H1 (cell line): ENCODE data around the gene ANKRD2. TPM values are rescaled to one million over a fixed set of nuclear protein-coding genes. Genes with fewer than 3 reads are reported as not detected.

Source experiments
- CTCF ChIA-PET: fragments of 300-600 bp; sonication (Branson Sonifier 250); formaldehyde crosslinking; loops from one replicate; lab custom pipeline; 2021; ENCODE audit not compliant: partially characterized antibody; lab: Charles Lee
- POLR2A ChIA-PET: fragments of 300-600 bp; sonication (Branson Sonifier 250); formaldehyde crosslinking; loops from one replicate; lab custom pipeline; 2021; ENCODE audit warnings: inconsistent platforms; ENCODE audit not compliant: partially characterized antibody; lab: Charles Lee
- DNase-seq, 2 experiments: peaks; one replicate each; pipeline versions ENCODE4 v3.0.0 to v3.0.0-alpha.2; 2010 to 2022; ENCODE audit warnings: low spot score in 2 of 2, low read depth in 1 of 2, mixed read lengths in 1 of 2
- FAIRE-seq: peaks from 2 replicates; lab custom pipeline; 2011; peaks lifted over from hg19 to GRCh38; lab: Jason Lieb, UNC
- H2AFZ ChIP-seq: 2 replicates; pipeline ENCODE4 v1.8.1; 2012; ENCODE audit warnings: low read length, inconsistent platforms
- H2AK5ac ChIP-seq: 2 replicates; pipeline ENCODE4 v1.6.1; 2013; ENCODE audit warnings: low read depth, low read length
- H2BK120ac ChIP-seq: replicated peaks from 2 replicates; pipeline ENCODE3; 2013; ENCODE audit warnings: low read depth, low read length, inconsistent platforms
- H2BK12ac ChIP-seq: 2 replicates; pipeline ENCODE4 v1.6.1; 2013; ENCODE audit warnings: low read depth, low read length
- H2BK15ac ChIP-seq: 2 replicates; pipeline ENCODE4 v1.6.1; 2013; ENCODE audit warnings: low read length
- H2BK20ac ChIP-seq: 2 replicates; pipeline ENCODE4 v1.6.1; 2013; ENCODE audit warnings: low read length
- H2BK5ac ChIP-seq: 2 replicates; pipeline ENCODE4 v1.6.1; 2013; ENCODE audit warnings: low read depth, low read length
- H3K14ac ChIP-seq: 2 replicates; pipeline ENCODE4 v1.6.1; 2013; ENCODE audit warnings: inconsistent platforms; ENCODE audit not compliant: insufficient read length
- H3K18ac ChIP-seq: 2 replicates; pipeline ENCODE4 v1.6.1; 2013; ENCODE audit warnings: low read length; ENCODE audit errors: extremely low read depth
- H3K23ac ChIP-seq: 2 replicates; pipeline ENCODE4 v1.6.1; 2013; ENCODE audit warnings: inconsistent platforms; ENCODE audit not compliant: insufficient read length
- H3K23me2 ChIP-seq: 2 replicates; pipeline ENCODE4 v1.6.1; 2013; ENCODE audit warnings: low read depth, low read length
- H3K27ac ChIP-seq: 2 replicates; pipeline ENCODE4 v1.6.1; 2011; ENCODE audit warnings: low read depth, low read length, inconsistent platforms
- H3K27me3 ChIP-seq, 4 experiments: replicated peaks in 1 of 4; 1 replicate in 1 of 4; 2 replicates in 3 of 4; pipeline versions ENCODE4 v1.6.1 to v1.8.1; 2011 to 2013; ENCODE audit warnings: low read length in 3 of 4, mild to moderate bottlenecking in 3 of 4, inconsistent platforms in 2 of 4, mixed read lengths in 2 of 4, moderate library complexity in 1 of 4; ENCODE audit not compliant: control insufficient read depth in 3 of 4, insufficient read depth in 3 of 4; ENCODE audit errors: extremely low read depth in 1 of 4
- H3K36me3 ChIP-seq, 4 experiments: 2 replicates each; pipeline versions ENCODE4 v1.6.1 to v1.8.1; 2011 to 2013; ENCODE audit warnings: mild to moderate bottlenecking in 4 of 4, low read length in 3 of 4, moderate library complexity in 2 of 4, control low read depth in 1 of 4, inconsistent platforms in 1 of 4; ENCODE audit not compliant: insufficient read depth in 4 of 4, control insufficient read depth in 2 of 4
- H3K4ac ChIP-seq: replicated peaks from 2 replicates; pipeline ENCODE3; 2013; ENCODE audit warnings: low read length, low read depth, mixed read lengths, inconsistent platforms; ENCODE audit not compliant: insufficient read length
- H3K4me1 ChIP-seq, 4 experiments: replicated peaks in 1 of 4; 1 replicate in 1 of 4; 2 replicates in 3 of 4; pipeline versions ENCODE4 v1.6.1 to v1.8.1; 2011 to 2013; ENCODE audit warnings: low read length in 3 of 4, inconsistent platforms in 2 of 4, mixed read lengths in 1 of 4; ENCODE audit not compliant: insufficient read depth in 4 of 4, control insufficient read depth in 3 of 4
- H3K4me2 ChIP-seq, 2 experiments: 2 replicates each; pipeline versions ENCODE4 v1.6.1 to v1.8.1; 2011 to 2013; ENCODE audit warnings: low read depth in 2 of 2, low read length in 2 of 2, control low read depth in 1 of 2, inconsistent platforms in 1 of 2, mild to moderate bottlenecking in 1 of 2; ENCODE audit not compliant: insufficient read depth in 1 of 2
- H3K4me3 ChIP-seq, 4 experiments: fragments of 200-600, 300-600 bp in 1 of 4; sonication (generic), shearing (Covaris generic), sonication (Bioruptor Twin) in 1 of 4; 2 replicates each; pipeline versions ENCODE4 v1.5.1 to v1.8.1; 2011 to 2016; ENCODE audit warnings: low read length in 4 of 4, low read depth in 3 of 4, control low read depth in 2 of 4, inconsistent platforms in 2 of 4, mild to moderate bottlenecking in 2 of 4, mixed read lengths in 1 of 4, moderate library complexity in 1 of 4; ENCODE audit not compliant: insufficient read depth in 2 of 4; ENCODE audit errors: extremely low read depth in 1 of 4
- H3K56ac ChIP-seq: replicated peaks from 2 replicates; pipeline ENCODE3; 2013; ENCODE audit warnings: low read depth, mild to moderate bottlenecking, mixed read lengths, low read length, inconsistent platforms; ENCODE audit not compliant: insufficient read length
- H3K79me1 ChIP-seq: 2 replicates; pipeline ENCODE4 v1.6.1; 2013; ENCODE audit warnings: low read depth, low read length, control low read depth
- H3K79me2 ChIP-seq, 2 experiments: 2 replicates each; pipeline versions ENCODE4 v1.6.1 to v1.8.1; 2012 to 2013; ENCODE audit warnings: low read length in 2 of 2, mild to moderate bottlenecking in 2 of 2, inconsistent platforms in 1 of 2; ENCODE audit not compliant: insufficient read depth in 2 of 2, control insufficient read depth in 1 of 2
- H3K9ac ChIP-seq, 4 experiments: replicated peaks in 1 of 4; 1 replicate in 1 of 4; 2 replicates in 3 of 4; pipeline versions ENCODE4 v1.6.1 to v1.8.1; 2011 to 2013; ENCODE audit warnings: low read depth in 3 of 4, low read length in 3 of 4, control low read depth in 2 of 4, mild to moderate bottlenecking in 2 of 4, moderate library complexity in 2 of 4, inconsistent platforms in 1 of 4; ENCODE audit errors: extremely low read depth in 1 of 4
- H3K9me3 ChIP-seq, 2 experiments: 2 replicates each; pipeline versions ENCODE4 v1.6.1 to v1.8.1; 2012 to 2013; ENCODE audit warnings: mild to moderate bottlenecking in 2 of 2, moderate library complexity in 2 of 2, control low read depth in 1 of 2, inconsistent platforms in 1 of 2, low read depth in 1 of 2, low read length in 1 of 2, mixed read lengths in 1 of 2; ENCODE audit not compliant: insufficient read depth in 2 of 2
- H4K20me1 ChIP-seq, 2 experiments: replicated peaks in 1 of 2; 2 replicates each; pipeline versions ENCODE3 to v1.8.1; 2011 to 2013; ENCODE audit warnings: inconsistent platforms in 2 of 2, low read length in 2 of 2, mild to moderate bottlenecking in 1 of 2; ENCODE audit not compliant: insufficient read depth in 2 of 2, control insufficient read depth in 1 of 2
- H4K5ac ChIP-seq: 2 replicates; pipeline ENCODE4 v1.6.1; 2013; ENCODE audit warnings: low read length, low read depth, mixed read lengths, inconsistent platforms; ENCODE audit not compliant: insufficient read length
- H4K8ac ChIP-seq: 2 replicates; pipeline ENCODE4 v1.8.0; 2013; ENCODE audit warnings: mild to moderate bottlenecking, moderate library complexity, low read length, inconsistent platforms; ENCODE audit not compliant: insufficient read depth; ENCODE audit errors: extremely low read depth
- H4K91ac ChIP-seq: replicated peaks from 2 replicates; pipeline ENCODE3; 2013; ENCODE audit warnings: low read length, mixed read lengths, inconsistent platforms; ENCODE audit not compliant: insufficient read length
- CTCF ChIP-seq, 3 experiments: IDR thresholded peaks; 1 replicate in 2 of 3; 2 replicates in 1 of 3; pipeline versions ENCODE4 v1.5.1 to v1.6.1; 2011; ENCODE audit warnings: low read length in 3 of 3, mild to moderate bottlenecking in 3 of 3, inconsistent platforms in 2 of 3, low read depth in 1 of 3, moderate library complexity in 1 of 3; ENCODE audit not compliant: insufficient read depth in 1 of 3; ENCODE audit errors: control extremely low read depth in 1 of 3
- JUN ChIP-seq: IDR thresholded peaks from 2 replicates; pipeline ENCODE4 v1.6.1; 2011; ENCODE audit warnings: low read depth, mild to moderate bottlenecking, improper control_type of control experiment, low read length
- KDM1A ChIP-seq: fragments of 200-600, 300-600 bp; sonication (generic); IDR thresholded peaks from 2 replicates; pipeline ENCODE4 v1.7.1; 2016; ENCODE audit warnings: mild to moderate bottlenecking, low read length, borderline replicate concordance
- PHF8 ChIP-seq: fragments of 200-600 bp; sonication (generic); conservative IDR thresholded peaks from 2 replicates; pipeline ENCODE4 v1.7.1; 2012; ENCODE audit warnings: low read depth, mild to moderate bottlenecking, inconsistent platforms, low read length, moderate library complexity
- POLR2A ChIP-seq, 2 experiments: IDR thresholded peaks; 1 replicate in 1 of 2; 2 replicates in 1 of 2; pipeline ENCODE4 v1.6.1; 2011; ENCODE audit warnings: low read depth in 2 of 2, low read length in 2 of 2, mild to moderate bottlenecking in 2 of 2; ENCODE audit errors: control extremely low read depth in 1 of 2
- POLR2AphosphoS5 ChIP-seq: IDR thresholded peaks from 2 replicates; pipeline ENCODE4 v1.6.1; 2011; ENCODE audit warnings: low read depth, low read length
- RAD21 ChIP-seq, 2 experiments: IDR thresholded peaks in 1 of 2; conservative IDR thresholded peaks in 1 of 2; 2 replicates each; pipeline ENCODE4 v1.6.1; 2011; ENCODE audit warnings: low read depth in 2 of 2, low read length in 2 of 2, improper control_type of control experiment in 1 of 2, inconsistent platforms in 1 of 2, mild to moderate bottlenecking in 1 of 2, moderate library complexity in 1 of 2
- RNF2 ChIP-seq: fragments of 200-900, 300-1000 bp; sonication (generic); IDR thresholded peaks from 2 replicates; pipeline ENCODE4 v1.7.1; 2016; ENCODE audit warnings: borderline replicate concordance, low read depth, mild to moderate bottlenecking, antibody characterized with exemption, low read length; ENCODE audit not compliant: poor library complexity, severe bottlenecking; ENCODE audit errors: missing control alignments
- SIRT6 ChIP-seq: IDR thresholded peaks from one replicate; pipeline ENCODE4 v1.7.1; 2012; ENCODE audit warnings: low read length, inconsistent platforms
- TBP ChIP-seq: IDR thresholded peaks from 2 replicates; pipeline ENCODE4 v1.6.1; 2011; ENCODE audit warnings: low read depth, low read length, improper control_type of control experiment
- TEAD4 ChIP-seq: IDR thresholded peaks from 2 replicates; pipeline ENCODE4 v1.6.1; 2012; ENCODE audit warnings: low read depth, low read length, inconsistent platforms, mixed read lengths
- YY1 ChIP-seq: IDR thresholded peaks from 2 replicates; pipeline ENCODE4 v1.6.1; 2011; ENCODE audit warnings: low read depth, mild to moderate bottlenecking, low read length
- WGBS, 2 experiments: shearing (Covaris generic) in 1 of 2; methylation state at CpG; one replicate each; pipeline versions ENCODE4 v1.1.6 to v1.1.7; 2013 to 2015; ENCODE audit warnings: low lambda C conversion rate in 2 of 2, mixed read lengths in 2 of 2, inconsistent platforms in 1 of 2, low coverage in 1 of 2, missing lambda C conversion rate in 1 of 2; ENCODE audit not compliant: insufficient replicate concordance in 2 of 2, insufficient coverage in 1 of 2, insufficient read length in 1 of 2; ENCODE audit errors: extremely low coverage in 1 of 2, missing lambda C conversion rate in 1 of 2; 5-methylcytosine and 5-hydroxymethylcytosine counted together
- polyA plus RNA-seq, 7 experiments: library from polyadenylated mRNA; depleted of rRNA in 3 of 7; stranded (reverse) in 5 of 7; unstranded in 2 of 7; fragments of >200 nt in 5 of 7; fragments of 200-250 nt in 2 of 7; gene quantifications; 1 replicate in 5 of 7; 2 replicates in 1 of 7; 4 replicates in 1 of 7; pipeline versions ENCODE4 v1.2.1 to v1.2.3, GENCODE V29; 2011 to 2013; ENCODE audit warnings: missing spikeins in 2 of 7, mixed read lengths in 2 of 7
- total RNA-seq: library from RNA; stranded (reverse); fragmentation: NEBNext Ultra II Directional; extraction: Animal tissue kit (Norgen Biotek cat#: 25700); gene quantifications from 2 replicates; pipeline ENCODE4 v1.2.1, GENCODE V29; 2021

The ANKRD2 gene
- total and polyA plus RNA-seq, 2 of the 8 experiments (the other 6 are each of a cell fraction or from before 2014, with no cell fraction given): not detected

GRCh38 chr10:97599272-97599619 is 26.7 kb downstream of the ANKRD2 start:
- FAIRE-seq (no peak), DNase-seq (no peak)
- ChIA-PET CTCF (interaction anchor here (1.3 to 4.3 kb wide), 6 partner anchors 11 to 135 kb away, joined by 4 to 24 read pairs (median 4); partner anchors contain the start of genes ANKRD2 and HOGA1), POLR2A (no interaction called here)
- H2BK15ac ChIP-seq: no peak overlapping the region
- no peak overlapping the region for H2BK20ac ChIP-seq
- no peak overlapping the region for H2BK120ac ChIP-seq
- H3K79me2 ChIP-seq: no peaks in the 10 kb centered on the region
- no peak overlapping the region for H3K56ac ChIP-seq
- H3K36me3 ChIP-seq: no peaks in the 10 kb centered on the region
- H4K8ac ChIP-seq: peak overlapping the region; percentile 45; the same call in 1 of the 2 replicates
- peaks cover 0 to 2% (median under 1%) of the 10 kb centered on the region in 4 experiments; a peak in 1 of 7 replicates for H3K4me1 ChIP-seq
- H3K4ac ChIP-seq: no peak overlapping the region
- H3K14ac ChIP-seq: no peak overlapping the region
- no peaks in the 10 kb centered on the region for H3K9me3 ChIP-seq
- no peaks in the 10 kb centered on the region for H4K20me1 ChIP-seq
- no peak overlapping the region for H3K27ac ChIP-seq
- no peak overlapping the region for H4K5ac ChIP-seq
- H3K9ac ChIP-seq: no peak overlapping the region
- 0 out of 2 replicates have a peak overlapping the region, but pooled peaks have one; percentile 39 for H2BK12ac ChIP-seq
- no peak overlapping the region for H3K18ac ChIP-seq
- no peak overlapping the region for H3K23ac ChIP-seq
- H3K4me2 ChIP-seq: no peak overlapping the region
- peak overlapping the region; percentile 24; the same call in 1 of the 2 replicates for H2BK5ac ChIP-seq
- H3K27me3 ChIP-seq: no peaks in the 10 kb centered on the region
- no peaks in the 10 kb centered on the region for H3K79me1 ChIP-seq
- H3K4me3 ChIP-seq: no peak overlapping the region
- no peak overlapping the region for H2AK5ac ChIP-seq
- no peaks in the 10 kb centered on the region for H3K23me2 ChIP-seq
- 91% methylated on average over 6 of the region's 6 CpGs; no CpG with 5 or more reads in 1 of the 2 experiments for WGBS, 2 experiments
- no peak overlapping the region for H2AFZ ChIP-seq
- H4K91ac ChIP-seq: no peak overlapping the region
- no peak for TF ChIP-seq RNF2
- no peak for TF ChIP-seq JUN
- TF ChIP-seq TBP: no peak
- TF ChIP-seq YY1: no peak
- TF ChIP-seq POLR2AphosphoS5: no peak
- TF ChIP-seq PHF8: no peak
- no peak for TF ChIP-seq CTCF (IDR thresholded peaks at IDR 0.05; ENCODE audit: control extremely low read depth in 1 of 3, insufficient read depth in 1 of 3, low read depth in 1 of 3, low read length in 3 of 3)
- no peak for TF ChIP-seq SIRT6
- no peak for TF ChIP-seq POLR2A (IDR thresholded peaks at IDR 0.05; ENCODE audit: control extremely low read depth in 1 of 2, low read depth in 2 of 2, low read length in 2 of 2)
- TF ChIP-seq TEAD4: no peak
- no peak for TF ChIP-seq KDM1A
- no peak for TF ChIP-seq RAD21 (IDR thresholded peaks at IDR 0.05 in 1 of 2, conservative IDR thresholded peaks at IDR 0.05 in 1 of 2; ENCODE audit: low read depth in 2 of 2, low read length in 2 of 2)
